ENCODE data around the gene TGFBRAP1.

GRCh38 chr2:105271393-105272045 lies 58.0 kb downstream of the TGFBRAP1 start:
- TF ChIP-seq CTCF (IDR thresholded peaks at IDR 0.05; ENCODE audit: insufficient read depth, low read length): no peak
- no peak for TF ChIP-seq REST (IDR thresholded peaks at IDR 0.05; ENCODE audit: insufficient replicate concordance, low read depth)
